DND-41 (cell line): Measurements from ENCODE around the gene PLXDC1.

ENCODE experiments used
- CTCF ChIP-seq: IDR thresholded peaks from 2 replicates; pipeline ENCODE4 v1.5.1; 2012; ENCODE audit warnings: borderline replicate concordance, low read length, moderate library complexity, mild to moderate bottlenecking; ENCODE audit not compliant: poor library complexity, severe bottlenecking; ENCODE audit errors: extremely low read depth
- EZH2 ChIP-seq: IDR thresholded peaks from 3 replicates; pipeline ENCODE4 v1.6.1; 2012; ENCODE audit warnings: borderline replicate concordance, low read depth, mild to moderate bottlenecking, moderate library complexity, low read length, inconsistent platforms; ENCODE audit not compliant: severe bottlenecking

- no peak for TF ChIP-seq CTCF
- no peak for TF ChIP-seq EZH2
Measured at GRCh38 chr17:39116224-39116623, 35.2 kb downstream of the PLXDC1 start.
